ENCODE measurements around the gene RFX7.

RFX7 gene

GRCh38 chr15:56241374-56242105 lies 2.1 kb downstream of the RFX7 start:
- peaks cover 26% of the 10 kb centered on the region for H3K4me1 ChIP-seq (ENCODE audit: insufficient read depth, low read length)
- H3K9ac ChIP-seq (ENCODE audit: low read length): no peak overlapping the region
- H3K4me3 ChIP-seq (ENCODE audit: low read depth in 1 of 2, low read length in 2 of 2): peak overlapping the region in 1 of 2 donors; percentile 9

GRCh38 chr15:56240390-56240789 lies 3.3 kb downstream of the RFX7 start:
- Histone ChIP-seq H3K27ac (ENCODE audit: low read depth, low read length) (no peak overlapping the region), H3K4me3 (ENCODE audit: low read depth in 1 of 2, low read length in 2 of 2) (no peak overlapping the region), H3K36me3 (ENCODE audit: insufficient read depth, low read length) (no peaks in the 10 kb centered on the region), H3K4me1 (ENCODE audit: insufficient read depth, low read length) (peaks cover 22% of the 10 kb centered on the region), H3K9ac (ENCODE audit: low read length) (no peak overlapping the region), H3K27me3 (ENCODE audit: control insufficient read depth in 1 of 2, insufficient read depth in 2 of 2, low read length in 2 of 2) (no peaks in the 10 kb centered on the region), H3K9me3 (ENCODE audit: low read length) (no peaks in the 10 kb centered on the region)

More at GRCh38 chr15:56241374-56242105, 2.1 kb downstream of the RFX7 start:
- Histone ChIP-seq H3K36me3 (ENCODE audit: insufficient read depth, low read length) (no peaks in the 10 kb centered on the region), H3K9me3 (ENCODE audit: low read length) (no peaks in the 10 kb centered on the region), H3K27me3 (ENCODE audit: control insufficient read depth in 1 of 2, insufficient read depth in 2 of 2, low read length in 2 of 2) (no peaks in the 10 kb centered on the region), H3K27ac (ENCODE audit: low read depth, low read length) (no peak overlapping the region)

- Histone ChIP-seq H3K27ac (ENCODE audit: low read depth, low read length) (no peak overlapping the region), H3K4me1 (ENCODE audit: insufficient read depth, low read length) (peaks cover 4% of the 10 kb centered on the region), H3K36me3 (ENCODE audit: insufficient read depth, low read length) (no peaks in the 10 kb centered on the region), H3K27me3 (ENCODE audit: control insufficient read depth in 1 of 2, insufficient read depth in 2 of 2, low read length in 2 of 2) (no peaks in the 10 kb centered on the region), H3K9ac (ENCODE audit: low read length) (no peak overlapping the region), H3K4me3 (ENCODE audit: low read depth in 1 of 2, low read length in 2 of 2) (no peak overlapping the region), H3K9me3 (ENCODE audit: low read length) (no peaks in the 10 kb centered on the region)
Measured at GRCh38 chr15:56236197-56236596, 7.5 kb downstream of the RFX7 start.

GRCh38 chr15:56234804-56235203 lies 8.9 kb downstream of the RFX7 start:
- Histone ChIP-seq H3K9ac (ENCODE audit: low read length) (no peak overlapping the region), H3K27ac (ENCODE audit: low read depth, low read length) (no peak overlapping the region), H3K36me3 (ENCODE audit: insufficient read depth, low read length) (no peaks in the 10 kb centered on the region), H3K4me3 (ENCODE audit: low read depth in 1 of 2, low read length in 2 of 2) (no peak overlapping the region), H3K4me1 (ENCODE audit: insufficient read depth, low read length) (no peaks in the 10 kb centered on the region), H3K9me3 (ENCODE audit: low read length) (no peaks in the 10 kb centered on the region), H3K27me3 (ENCODE audit: control insufficient read depth in 1 of 2, insufficient read depth in 2 of 2, low read length in 2 of 2) (no peaks in the 10 kb centered on the region)

- Histone ChIP-seq H3K27me3 (ENCODE audit: control insufficient read depth in 1 of 2, insufficient read depth in 2 of 2, low read length in 2 of 2) (no peaks in the 10 kb centered on the region), H3K27ac (ENCODE audit: low read depth, low read length) (no peak overlapping the region), H3K9ac (ENCODE audit: low read length) (no peak overlapping the region), H3K36me3 (ENCODE audit: insufficient read depth, low read length) (no peaks in the 10 kb centered on the region), H3K9me3 (ENCODE audit: low read length) (no peaks in the 10 kb centered on the region), H3K4me1 (ENCODE audit: insufficient read depth, low read length) (no peaks in the 10 kb centered on the region), H3K4me3 (ENCODE audit: low read depth in 1 of 2, low read length in 2 of 2) (no peak overlapping the region)
Measured at GRCh38 chr15:56233549-56233948, 10.1 kb downstream of the RFX7 start.

- Histone ChIP-seq H3K27me3 (ENCODE audit: control insufficient read depth in 1 of 2, insufficient read depth in 2 of 2, low read length in 2 of 2) (no peaks in the 10 kb centered on the region), H3K4me3 (ENCODE audit: low read depth in 1 of 2, low read length in 2 of 2) (no peak overlapping the region), H3K9me3 (ENCODE audit: low read length) (peaks cover 6% of the 10 kb centered on the region), H3K27ac (ENCODE audit: low read depth, low read length) (no peak overlapping the region), H3K9ac (ENCODE audit: low read length) (no peak overlapping the region), H3K36me3 (ENCODE audit: insufficient read depth, low read length) (no peaks in the 10 kb centered on the region), H3K4me1 (ENCODE audit: insufficient read depth, low read length) (no peaks in the 10 kb centered on the region)
Measured at GRCh38 chr15:56232058-56232457, 11.6 kb downstream of the RFX7 start.

- Histone ChIP-seq H3K27ac (ENCODE audit: low read depth, low read length) (no peak overlapping the region), H3K27me3 (ENCODE audit: control insufficient read depth in 1 of 2, insufficient read depth in 2 of 2, low read length in 2 of 2) (no peaks in the 10 kb centered on the region), H3K4me1 (ENCODE audit: insufficient read depth, low read length) (no peaks in the 10 kb centered on the region), H3K9me3 (ENCODE audit: low read length) (peaks cover 6% of the 10 kb centered on the region), H3K4me3 (ENCODE audit: low read depth in 1 of 2, low read length in 2 of 2) (no peak overlapping the region), H3K36me3 (ENCODE audit: insufficient read depth, low read length) (no peaks in the 10 kb centered on the region), H3K9ac (ENCODE audit: low read length) (no peak overlapping the region)
Measured at GRCh38 chr15:56228854-56229253, 14.8 kb downstream of the RFX7 start.

- H3K36me3 ChIP-seq (ENCODE audit: insufficient read depth, low read length): no peaks in the 10 kb centered on the region
- H3K9me3 ChIP-seq (ENCODE audit: low read length): peaks cover 6% of the 10 kb centered on the region
- H3K4me3 ChIP-seq (ENCODE audit: low read depth in 1 of 2, low read length in 2 of 2): no peak overlapping the region
- H3K9ac ChIP-seq (ENCODE audit: low read length): no peak overlapping the region
- no peaks in the 10 kb centered on the region for H3K27me3 ChIP-seq (ENCODE audit: control insufficient read depth in 1 of 2, insufficient read depth in 2 of 2, low read length in 2 of 2)
- H3K27ac ChIP-seq (ENCODE audit: low read depth, low read length): no peak overlapping the region
- no peaks in the 10 kb centered on the region for H3K4me1 ChIP-seq (ENCODE audit: insufficient read depth, low read length)
Measured at GRCh38 chr15:56228352-56228751, 15.3 kb downstream of the RFX7 start.

GRCh38 chr15:56227780-56228179 lies 15.9 kb downstream of the RFX7 start:
- H3K4me3 ChIP-seq (ENCODE audit: low read depth in 1 of 2, low read length in 2 of 2): no peak overlapping the region
- H3K9ac ChIP-seq (ENCODE audit: low read length): no peak overlapping the region
- no peaks in the 10 kb centered on the region for H3K4me1 ChIP-seq (ENCODE audit: insufficient read depth, low read length)
- peaks cover 6% of the 10 kb centered on the region for H3K9me3 ChIP-seq (ENCODE audit: low read length)
- H3K27me3 ChIP-seq (ENCODE audit: control insufficient read depth in 1 of 2, insufficient read depth in 2 of 2, low read length in 2 of 2): no peaks in the 10 kb centered on the region
- H3K27ac ChIP-seq (ENCODE audit: low read depth, low read length): no peak overlapping the region
- H3K36me3 ChIP-seq (ENCODE audit: insufficient read depth, low read length): no peaks in the 10 kb centered on the region

DNA sequence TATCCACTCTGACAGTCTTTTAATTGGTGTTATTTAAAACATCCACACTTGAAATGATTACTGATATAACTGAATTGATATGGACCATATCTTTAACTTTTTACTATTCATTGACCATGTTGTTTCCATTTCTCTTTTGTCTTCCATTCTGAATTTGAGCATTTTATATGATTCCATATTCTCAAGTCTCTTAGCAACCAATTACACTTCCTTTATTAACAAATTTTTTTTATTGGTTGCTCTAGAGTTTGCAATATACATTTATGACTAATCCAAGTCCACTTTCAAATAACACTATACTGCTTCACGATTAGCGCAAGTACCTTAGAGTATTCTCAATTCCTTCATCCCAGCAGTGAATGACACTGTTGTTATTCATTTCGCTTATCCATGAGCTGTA lies 16.4 kb downstream of the RFX7 start:
- Histone ChIP-seq H3K9ac (ENCODE audit: low read length) (no peak overlapping the region), H3K27me3 (ENCODE audit: control insufficient read depth in 1 of 2, insufficient read depth in 2 of 2, low read length in 2 of 2) (no peaks in the 10 kb centered on the region), H3K9me3 (ENCODE audit: low read length) (peaks cover 6% of the 10 kb centered on the region), H3K4me3 (ENCODE audit: low read depth in 1 of 2, low read length in 2 of 2) (no peak overlapping the region), H3K27ac (ENCODE audit: low read depth, low read length) (no peak overlapping the region), H3K4me1 (ENCODE audit: insufficient read depth, low read length) (no peaks in the 10 kb centered on the region), H3K36me3 (ENCODE audit: insufficient read depth, low read length) (no peaks in the 10 kb centered on the region)

DNA sequence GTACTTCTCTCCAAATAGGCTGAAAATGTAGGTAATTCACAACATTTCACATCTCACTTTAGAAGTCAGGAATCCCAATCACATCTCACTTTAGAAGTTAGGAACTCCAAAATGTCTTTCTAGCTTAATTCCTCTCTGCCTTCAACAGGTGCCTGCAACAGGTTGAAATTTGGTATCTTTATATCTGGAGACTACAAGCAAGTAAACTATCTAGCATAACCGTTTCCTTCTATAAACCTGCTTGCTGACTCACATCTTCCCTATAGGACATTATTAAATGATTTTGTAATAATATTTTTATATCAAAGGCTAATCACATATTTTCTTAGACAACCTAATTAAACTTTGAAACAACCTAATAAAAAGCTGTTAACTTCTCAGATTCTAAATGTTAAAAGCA lies 18.2 kb downstream of the RFX7 start:
- no peak overlapping the region for H3K4me3 ChIP-seq (ENCODE audit: low read depth in 1 of 2, low read length in 2 of 2)
- H3K27me3 ChIP-seq (ENCODE audit: control insufficient read depth in 1 of 2, insufficient read depth in 2 of 2, low read length in 2 of 2): no peaks in the 10 kb centered on the region
- peaks cover 6% of the 10 kb centered on the region for H3K9me3 ChIP-seq (ENCODE audit: low read length)
- no peak overlapping the region for H3K27ac ChIP-seq (ENCODE audit: low read depth, low read length)
- no peak overlapping the region for H3K9ac ChIP-seq (ENCODE audit: low read length)
- H3K4me1 ChIP-seq (ENCODE audit: insufficient read depth, low read length): no peaks in the 10 kb centered on the region
- no peaks in the 10 kb centered on the region for H3K36me3 ChIP-seq (ENCODE audit: insufficient read depth, low read length)

DNA sequence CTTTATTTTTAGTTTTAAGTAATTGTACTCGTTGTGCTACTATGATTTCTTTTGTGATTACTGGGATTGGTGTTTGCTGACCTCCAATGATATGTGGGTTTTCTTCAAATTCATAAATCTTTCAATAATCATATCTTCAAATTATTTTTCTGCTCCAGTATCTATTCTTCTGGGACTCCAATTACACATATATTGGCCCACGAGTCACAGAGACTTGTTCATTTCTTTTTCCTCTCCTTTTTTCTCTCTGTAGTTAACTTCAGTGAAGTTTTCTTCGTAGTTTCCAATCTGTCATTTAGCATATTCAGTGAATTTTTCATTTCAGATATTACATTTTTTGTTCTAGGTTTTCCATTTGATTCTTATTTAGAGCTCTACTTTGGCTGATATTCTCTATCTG lies 21.4 kb downstream of the RFX7 start:
- H3K4me1 ChIP-seq (ENCODE audit: insufficient read depth, low read length): no peaks in the 10 kb centered on the region
- H3K9ac ChIP-seq (ENCODE audit: low read length): no peak overlapping the region
- no peak overlapping the region for H3K4me3 ChIP-seq (ENCODE audit: low read depth in 1 of 2, low read length in 2 of 2)
- no peak overlapping the region for H3K27ac ChIP-seq (ENCODE audit: low read depth, low read length)
- H3K27me3 ChIP-seq (ENCODE audit: control insufficient read depth in 1 of 2, insufficient read depth in 2 of 2, low read length in 2 of 2): no peaks in the 10 kb centered on the region
- H3K9me3 ChIP-seq (ENCODE audit: low read length): no peaks in the 10 kb centered on the region
- H3K36me3 ChIP-seq (ENCODE audit: insufficient read depth, low read length): no peaks in the 10 kb centered on the region
